Ascending aorta (tissue), 2 donors: ENCODE data around the gene KIAA1210. TPM values are rescaled to one million over a fixed set of nuclear protein-coding genes. Genes with fewer than 3 reads are reported as not detected.
"Not testable (repeated sequence)": the region's sequence is repeated elsewhere in the genome, so short reads cannot be mapped to it uniquely, and the experiment has no call there.

Experiments
- DNase-seq, 2 donors: peaks; one replicate each; pipeline ENCODE4 v3.0.0-alpha.2; 2019; ENCODE audit warnings: low spot score in 2 of 2
- H3K27ac ChIP-seq, 2 donors: fragments of 200-600 bp; sonication (generic); one replicate each; pipeline ENCODE4 v1.5.1; 2016 to 2017; ENCODE audit warnings: mild to moderate bottlenecking in 1 of 2
- H3K27me3 ChIP-seq: fragments of 200-600 bp; sonication (generic); one replicate; pipeline ENCODE4 v1.5.1; 2017
- H3K36me3 ChIP-seq, 2 donors: fragments of 200-600 bp; sonication (generic); one replicate each; pipeline ENCODE4 v1.5.1; 2016
- H3K4me1 ChIP-seq, 2 donors: fragments of 200-600 bp; sonication (generic); one replicate each; pipeline ENCODE4 v1.5.1; 2016 to 2017; ENCODE audit warnings: mild to moderate bottlenecking in 1 of 2
- H3K4me3 ChIP-seq, 2 donors: fragments of 200-600 bp; sonication (generic); one replicate each; pipeline ENCODE4 v1.5.1; 2016 to 2017; ENCODE audit warnings: mild to moderate bottlenecking in 1 of 2
- H3K9me3 ChIP-seq, 2 donors: fragments of 200-600 bp; sonication (generic); one replicate each; pipeline ENCODE4 v1.5.1; 2016
- intact Hi-C: fragments of 100-400 bp; cut with DNase I; formaldehyde crosslinking; loops from one replicate; pipeline ENCODE4 v1.15.1; 2023
- total RNA-seq: library from RNA; depleted of rRNA; stranded (reverse); fragments of >200 nt; gene quantifications from one replicate; pipeline ENCODE4 v1.1.0, GENCODE V29; 2016
- TF ChIP-seq, protein P1 (sequence below), 3 experiments: fragments of 200-600 bp in 2 of 3; fragments of 450-650 bp in 1 of 3; sonication (generic) in 2 of 3; IDR thresholded peaks; one replicate each; pipeline ENCODE4 v1.5.1; 2016 to 2019; ENCODE audit warnings: antibody characterized with exemption in 3 of 3, mild to moderate bottlenecking in 1 of 3, moderate library complexity in 1 of 3

Gene KIAA1210
- total RNA-seq, 1 donor from 2014 or later, result under 0.01 TPM

DNA sequence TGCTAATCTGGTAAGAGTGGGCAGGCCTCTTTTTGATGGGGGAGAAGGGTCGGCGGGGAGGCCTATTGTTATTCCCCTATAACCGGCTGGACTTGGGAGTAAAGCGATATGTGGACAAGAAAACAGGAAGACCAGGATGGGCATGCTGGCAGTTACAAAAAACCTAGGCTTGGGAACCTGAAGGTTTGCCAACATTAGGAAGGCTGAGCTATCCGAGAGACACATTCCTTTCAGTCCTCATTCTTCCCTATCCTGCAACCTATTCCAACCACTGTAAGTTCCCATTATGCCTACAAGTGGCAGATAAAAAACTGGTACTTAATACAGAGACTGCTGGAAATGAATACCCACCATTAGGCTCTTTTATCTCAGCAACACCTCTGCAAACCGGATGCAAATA is 87.2 kb downstream of the KIAA1210 start:
- no peak overlapping the region for H3K4me3 ChIP-seq
- intact Hi-C loops, result no loop called here
- TF ChIP-seq, protein P1, sequence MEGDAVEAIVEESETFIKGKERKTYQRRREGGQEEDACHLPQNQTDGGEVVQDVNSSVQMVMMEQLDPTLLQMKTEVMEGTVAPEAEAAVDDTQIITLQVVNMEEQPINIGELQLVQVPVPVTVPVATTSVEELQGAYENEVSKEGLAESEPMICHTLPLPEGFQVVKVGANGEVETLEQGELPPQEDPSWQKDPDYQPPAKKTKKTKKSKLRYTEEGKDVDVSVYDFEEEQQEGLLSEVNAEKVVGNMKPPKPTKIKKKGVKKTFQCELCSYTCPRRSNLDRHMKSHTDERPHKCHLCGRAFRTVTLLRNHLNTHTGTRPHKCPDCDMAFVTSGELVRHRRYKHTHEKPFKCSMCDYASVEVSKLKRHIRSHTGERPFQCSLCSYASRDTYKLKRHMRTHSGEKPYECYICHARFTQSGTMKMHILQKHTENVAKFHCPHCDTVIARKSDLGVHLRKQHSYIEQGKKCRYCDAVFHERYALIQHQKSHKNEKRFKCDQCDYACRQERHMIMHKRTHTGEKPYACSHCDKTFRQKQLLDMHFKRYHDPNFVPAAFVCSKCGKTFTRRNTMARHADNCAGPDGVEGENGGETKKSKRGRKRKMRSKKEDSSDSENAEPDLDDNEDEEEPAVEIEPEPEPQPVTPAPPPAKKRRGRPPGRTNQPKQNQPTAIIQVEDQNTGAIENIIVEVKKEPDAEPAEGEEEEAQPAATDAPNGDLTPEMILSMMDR (IDR thresholded peaks at IDR 0.05), result no peak

DNA sequence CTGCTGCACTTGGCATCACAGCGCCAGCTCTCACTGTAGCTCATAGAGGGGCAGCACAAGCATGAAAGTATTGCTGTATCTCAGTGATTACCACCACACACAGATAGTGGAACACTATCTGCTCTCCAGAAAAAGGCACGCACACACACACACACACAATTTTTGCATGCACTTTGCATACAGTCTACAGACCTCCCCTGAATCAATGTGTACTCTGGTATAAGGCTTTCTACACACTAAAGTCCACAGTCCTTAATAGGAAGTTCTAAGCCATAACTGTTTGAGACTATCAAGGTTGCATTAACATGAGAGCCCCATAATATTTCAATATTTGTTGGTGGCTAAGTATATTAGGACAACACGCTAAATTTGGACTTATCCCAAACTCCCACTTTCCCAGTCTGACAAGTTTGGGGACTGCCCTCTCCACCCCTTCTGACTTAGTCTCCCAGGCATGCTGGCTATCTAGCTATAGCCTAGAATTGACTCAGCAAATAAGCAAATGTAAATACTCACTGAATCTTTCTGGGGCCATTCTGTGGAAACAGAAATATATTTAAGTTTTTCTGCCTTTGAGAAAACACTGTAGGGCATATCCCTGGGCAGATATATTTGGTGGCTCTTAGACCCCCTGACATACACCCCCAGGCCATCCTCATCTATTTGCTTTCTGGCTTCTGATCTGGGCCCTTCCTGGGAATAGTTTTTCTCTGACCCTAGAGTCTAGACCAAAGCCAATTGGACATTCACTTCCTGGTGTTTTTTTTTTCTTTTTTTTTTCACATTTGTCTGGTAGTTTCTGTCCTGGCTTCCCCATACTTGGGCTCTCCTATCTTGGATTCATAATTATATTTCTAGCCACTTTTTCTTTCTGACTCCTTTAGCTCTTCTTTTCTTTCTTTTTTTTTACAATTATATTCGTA is 91.2 kb downstream of the KIAA1210 start:
- TF ChIP-seq, protein P1 (IDR thresholded peaks at IDR 0.05), result no peak
- no peaks in the 10 kb centered on the region for H3K27me3 ChIP-seq
- DNase-seq, result no peak
- H3K36me3 ChIP-seq, result no peaks in the 10 kb centered on the region
- intact Hi-C loops, result no loop called here
- H3K27ac ChIP-seq, result no peak overlapping the region
- H3K9me3 ChIP-seq, result no peaks in the 10 kb centered on the region
- no peaks in the 10 kb centered on the region for H3K4me1 ChIP-seq
- H3K4me3 ChIP-seq, result no peak overlapping the region

More for the DNA sequence above, 87.2 kb downstream of the KIAA1210 start:
- no peaks in the 10 kb centered on the region for H3K27me3 ChIP-seq
- no peaks in the 10 kb centered on the region for H3K4me1 ChIP-seq
- H3K27ac ChIP-seq, result no peak overlapping the region
- no peaks in the 10 kb centered on the region for H3K9me3 ChIP-seq
- H3K36me3 ChIP-seq, result no peaks in the 10 kb centered on the region
- DNase-seq, result no peak

DNA sequence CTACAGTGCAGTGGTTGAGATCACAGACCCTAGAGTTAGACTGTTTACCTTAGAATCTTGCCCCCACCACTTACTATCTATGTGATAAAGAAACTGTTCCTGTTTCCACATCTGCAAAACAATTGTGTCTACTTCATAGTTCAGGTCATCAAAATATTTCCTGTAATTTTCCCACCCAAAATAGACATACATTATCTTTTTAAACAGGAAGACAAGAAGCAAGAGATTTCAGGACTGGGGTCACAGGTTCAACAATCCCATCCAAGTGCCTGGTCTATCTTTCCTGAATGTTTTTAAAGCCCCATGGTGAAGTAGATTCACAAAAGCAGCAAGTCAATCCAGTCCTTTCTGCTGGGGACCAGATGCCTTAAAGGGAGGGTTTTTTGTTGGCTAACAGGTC is 96.6 kb downstream of the KIAA1210 start:
- Histone ChIP-seq H3K36me3 (no peaks in the 10 kb centered on the region), H3K27ac (no peak overlapping the region), H3K9me3 (no peaks in the 10 kb centered on the region), H3K4me3 (no peak overlapping the region), H3K27me3 (no peaks in the 10 kb centered on the region), H3K4me1 (no peaks in the 10 kb centered on the region)
- intact Hi-C loops, result no loop called here
- DNase-seq, result no peak
- TF ChIP-seq, protein P1 (IDR thresholded peaks at IDR 0.05), result no peak

DNA sequence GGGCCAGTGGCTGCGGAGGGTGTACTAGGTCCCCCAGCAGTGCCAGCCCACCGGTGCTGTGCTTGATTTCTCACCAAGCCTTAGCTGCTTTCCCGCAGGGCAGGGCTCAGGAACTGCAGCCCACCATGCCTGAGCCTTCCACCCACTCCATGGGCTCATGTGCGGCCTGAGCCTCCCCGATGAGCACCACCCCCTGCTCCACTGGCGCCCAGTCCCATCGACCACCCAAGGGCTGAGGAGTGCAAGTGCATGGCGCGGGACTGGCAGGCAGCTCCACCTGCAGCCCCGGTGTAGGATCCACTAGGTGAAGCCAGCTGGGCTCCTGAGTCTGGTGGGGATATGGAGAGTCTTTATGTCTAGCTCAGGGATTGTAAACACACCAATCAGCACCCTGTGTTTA is 98.0 kb downstream of the KIAA1210 start:
- H3K36me3 ChIP-seq, DNase-seq, intact Hi-C loops, H3K27me3 ChIP-seq, H3K4me3 ChIP-seq, H3K9me3 ChIP-seq, H3K27ac ChIP-seq, H3K4me1 ChIP-seq: not testable (repeated sequence)

DNA sequence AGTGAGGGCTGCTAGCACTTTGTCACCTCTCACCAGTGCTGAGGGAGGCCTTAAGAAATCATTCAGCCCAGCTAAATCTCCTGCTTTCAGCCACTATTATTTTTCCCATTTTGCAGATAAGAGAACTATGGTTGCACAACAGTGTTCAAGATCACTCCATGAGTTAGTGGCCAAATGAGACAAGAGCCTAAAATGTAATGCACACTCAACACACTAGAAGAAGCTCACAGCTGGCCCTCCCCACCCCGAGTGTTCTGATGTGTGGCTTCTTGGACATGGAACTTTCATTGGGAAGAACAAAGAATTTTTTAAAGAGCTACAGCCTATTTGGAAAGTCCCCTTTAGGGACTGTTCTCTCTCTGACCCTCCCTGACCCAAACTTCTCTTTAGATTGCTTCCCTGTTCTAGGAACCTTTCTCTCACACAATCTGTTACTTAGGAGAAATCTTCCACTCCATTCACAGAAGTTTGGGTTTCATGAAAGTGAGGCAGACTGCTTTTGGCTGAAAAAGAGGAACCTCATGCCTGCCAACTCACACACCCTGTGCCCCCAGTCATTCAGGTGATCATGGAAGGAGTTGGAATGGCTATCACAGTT is 98.8 kb downstream of the KIAA1210 start:
- DNase-seq, result no peak
- intact Hi-C loops, result no loop called here
- TF ChIP-seq, protein P1 (IDR thresholded peaks at IDR 0.05), result no peak
- Histone ChIP-seq H3K9me3 (no peaks in the 10 kb centered on the region), H3K4me1 (no peaks in the 10 kb centered on the region), H3K27me3 (no peaks in the 10 kb centered on the region), H3K27ac (no peak overlapping the region), H3K36me3 (no peaks in the 10 kb centered on the region), H3K4me3 (no peak overlapping the region)

Other genes with a start within 250 kb of the KIAA1210 start
- 11.0 TPM for gene LONRF3, start 153.2 kb downstream of the KIAA1210 start, total RNA-seq
- gene CT47C1, start 54.8 kb downstream of the KIAA1210 start, total RNA-seq, result not detected
- gene PGRMC1, start 108.5 kb upstream of the KIAA1210 start, total RNA-seq, result 117 TPM